Kidney (tissue), 14 donors: ENCODE measurements around the gene RPAP2. TPM values are rescaled to one million over a fixed set of nuclear protein-coding genes. Genes with fewer than 3 reads are reported as not detected.

ENCODE experiments used
- DNase-seq, 5 donors: peaks; one replicate each; pipeline ENCODE4 v3.0.0-alpha.2; 2013 to 2020
- FAIRE-seq: peaks from 2 replicates; lab custom pipeline; 2012; peaks lifted over from hg19 to GRCh38; lab: Jason Lieb, UNC
- H3K27ac ChIP-seq, 2 donors: one replicate each; pipeline ENCODE4 v1.7.0; 2013; ENCODE audit warnings: low read depth in 2 of 2, low read length in 2 of 2, inconsistent platforms in 1 of 2
- H3K27me3 ChIP-seq: one replicate; pipeline ENCODE4 v1.7.1; 2013; ENCODE audit warnings: low read length, inconsistent platforms; ENCODE audit not compliant: control insufficient read depth, insufficient read depth
- H3K36me3 ChIP-seq, 3 donors: one replicate each; pipeline versions ENCODE4 v1.7.0 to v1.7.1; 2013; ENCODE audit warnings: low read length in 3 of 3, control low read depth in 1 of 3, inconsistent platforms in 1 of 3; ENCODE audit not compliant: insufficient read depth in 3 of 3, control insufficient read depth in 2 of 3
- H3K4me1 ChIP-seq, 3 donors: one replicate each; pipeline versions ENCODE4 v1.7.0 to v1.7.1; 2013; ENCODE audit warnings: low read length in 3 of 3, inconsistent platforms in 1 of 3, low read depth in 1 of 3; ENCODE audit not compliant: control insufficient read depth in 2 of 3, insufficient read depth in 2 of 3
- H3K4me3 ChIP-seq, 3 donors: one replicate each; pipeline versions ENCODE4 v1.7.0 to v1.8.1; 2013; ENCODE audit warnings: low read length in 3 of 3, control low read depth in 1 of 3, inconsistent platforms in 1 of 3
- H3K9ac ChIP-seq, 3 donors: one replicate each; pipeline versions ENCODE4 v1.7.0 to v1.7.1; 2013; ENCODE audit warnings: low read length in 3 of 3, control low read depth in 1 of 3, inconsistent platforms in 1 of 3
- H3K9me3 ChIP-seq, 3 donors: one replicate each; pipeline versions ENCODE4 v1.7.0 to v1.7.1; 2013; ENCODE audit warnings: low read length in 3 of 3, control low read depth in 1 of 3, inconsistent platforms in 1 of 3; ENCODE audit not compliant: control insufficient read depth in 2 of 3, insufficient read depth in 1 of 3
- intact Hi-C: fragments of 100-400 bp; cut with DNase I; formaldehyde crosslinking; loops from one replicate; pipeline ENCODE4 v1.11.1; 2022
- polyA plus RNA-seq: library from polyadenylated mRNA; stranded (reverse); fragments of 350-450 nt; fragmentation: Illumina TruSeq; extraction: RNeasy Lipid Tissue Mini Kit (QIAGEN cat#74804); gene quantifications from one replicate; pipeline ENCODE4 v1.2.3, GENCODE V29; 2014; ENCODE audit warnings: low read depth, low replicate concordance; ENCODE audit not compliant: insufficient read depth
- total RNA-seq: library from RNA; stranded (reverse); fragmentation: NEBNext Ultra II Directional; extraction: Animal tissue kit (Norgen Biotek cat#: 25700); gene quantifications from one replicate; pipeline ENCODE4 v1.2.1, GENCODE V29; 2021
- TF ChIP-seq, protein P1 (sequence below): IDR thresholded peaks from 3 replicates; pipeline ENCODE4 v1.5.1; 2012; ENCODE audit warnings: mild to moderate bottlenecking, moderate library complexity, borderline replicate concordance; ENCODE audit not compliant: insufficient read depth; ENCODE audit errors: extremely low read depth
- donor health status: control.
- donor health status: control.
- donor health status: control.
- donor health status: control.
- donor health status: control.
- donor health status: DM: yes; HTN: yes; CAD: no.
- donor health status: Normal renal cell carcinoma (clear cell type).

The RPAP2 gene
- total and polyA plus RNA-seq, 2 donors from 2014 or later: 11.4 to 25.1 TPM

DNA sequence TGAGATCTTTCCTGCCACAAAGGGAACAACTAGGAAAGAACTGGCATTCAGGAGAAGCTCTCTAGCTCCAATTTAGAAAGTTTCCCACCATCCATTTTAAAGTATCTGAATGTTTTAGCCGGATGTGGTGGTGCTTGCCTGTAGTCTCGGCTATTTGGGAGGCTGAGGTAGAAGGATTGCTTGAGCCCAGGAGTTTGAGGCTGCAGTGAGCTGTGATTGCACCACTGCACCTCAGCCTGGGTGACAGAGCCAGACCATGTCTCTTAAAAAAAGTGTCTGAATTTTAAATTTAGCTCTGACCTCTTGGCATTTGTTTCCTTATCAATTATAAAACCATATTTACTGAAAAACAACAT is 67.2 kb downstream of the RPAP2 start:
- H3K9me3 ChIP-seq: no peaks in the 10 kb centered on the region
- H3K9ac ChIP-seq: no peak overlapping the region
- no peak overlapping the region for H3K27ac ChIP-seq
- H3K27me3 ChIP-seq: no peaks in the 10 kb centered on the region
- intact Hi-C loops: no loop called here
- no peak overlapping the region for H3K4me3 ChIP-seq
- FAIRE-seq (no peak), DNase-seq (no peak)
- no peaks in the 10 kb centered on the region for H3K4me1 ChIP-seq
- TF ChIP-seq, protein P1, sequence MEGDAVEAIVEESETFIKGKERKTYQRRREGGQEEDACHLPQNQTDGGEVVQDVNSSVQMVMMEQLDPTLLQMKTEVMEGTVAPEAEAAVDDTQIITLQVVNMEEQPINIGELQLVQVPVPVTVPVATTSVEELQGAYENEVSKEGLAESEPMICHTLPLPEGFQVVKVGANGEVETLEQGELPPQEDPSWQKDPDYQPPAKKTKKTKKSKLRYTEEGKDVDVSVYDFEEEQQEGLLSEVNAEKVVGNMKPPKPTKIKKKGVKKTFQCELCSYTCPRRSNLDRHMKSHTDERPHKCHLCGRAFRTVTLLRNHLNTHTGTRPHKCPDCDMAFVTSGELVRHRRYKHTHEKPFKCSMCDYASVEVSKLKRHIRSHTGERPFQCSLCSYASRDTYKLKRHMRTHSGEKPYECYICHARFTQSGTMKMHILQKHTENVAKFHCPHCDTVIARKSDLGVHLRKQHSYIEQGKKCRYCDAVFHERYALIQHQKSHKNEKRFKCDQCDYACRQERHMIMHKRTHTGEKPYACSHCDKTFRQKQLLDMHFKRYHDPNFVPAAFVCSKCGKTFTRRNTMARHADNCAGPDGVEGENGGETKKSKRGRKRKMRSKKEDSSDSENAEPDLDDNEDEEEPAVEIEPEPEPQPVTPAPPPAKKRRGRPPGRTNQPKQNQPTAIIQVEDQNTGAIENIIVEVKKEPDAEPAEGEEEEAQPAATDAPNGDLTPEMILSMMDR: no peak
- peaks cover 0 to 8% (median 0%) of the 10 kb centered on the region in 3 donors for H3K36me3 ChIP-seq

GRCh38 chr1:92367496-92367895 is 68.6 kb downstream of the RPAP2 start:
- H3K27me3 ChIP-seq: no peaks in the 10 kb centered on the region
- no peak overlapping the region for H3K9ac ChIP-seq
- no peak overlapping the region for H3K27ac ChIP-seq
- peaks cover 0 to 8% (median 0%) of the 10 kb centered on the region in 3 donors for H3K36me3 ChIP-seq
- intact Hi-C loops: no loop called here
- no peaks in the 10 kb centered on the region for H3K4me1 ChIP-seq
- no peak for FAIRE-seq
- no peaks in the 10 kb centered on the region for H3K9me3 ChIP-seq
- no peak overlapping the region for H3K4me3 ChIP-seq
- TF ChIP-seq, protein P1: no peak
- DNase-seq: no peak

DNA sequence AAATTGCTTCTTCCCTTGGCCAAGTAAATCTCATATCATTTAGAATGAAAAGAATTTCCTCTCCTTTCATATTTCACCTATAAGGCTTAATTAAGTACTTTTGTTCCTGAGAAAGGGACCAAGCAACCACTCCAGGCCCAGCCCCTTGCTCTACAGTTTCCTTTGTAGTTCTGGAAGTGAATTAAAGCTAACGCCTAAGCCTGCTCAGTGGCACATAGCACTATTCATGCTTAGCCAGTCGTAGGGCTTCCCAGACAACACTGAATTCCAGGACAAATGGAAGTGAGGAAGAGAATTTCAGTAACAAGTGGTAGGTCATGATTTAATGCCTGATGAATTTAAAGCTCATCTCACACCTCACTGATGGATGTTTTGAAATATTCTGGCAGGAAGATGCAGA is 73.3 kb downstream of the RPAP2 start:
- H3K27ac ChIP-seq: no peak overlapping the region
- H3K27me3 ChIP-seq: no peaks in the 10 kb centered on the region
- TF ChIP-seq, protein P1: no peak
- DNase-seq (no peak), FAIRE-seq (no peak)
- no peaks in the 10 kb centered on the region for H3K9me3 ChIP-seq
- H3K36me3 ChIP-seq: peaks cover 0 to 7% (median 0%) of the 10 kb centered on the region in 3 donors
- H3K9ac ChIP-seq: no peak overlapping the region
- intact Hi-C loops: no loop called here
- no peaks in the 10 kb centered on the region for H3K4me1 ChIP-seq
- H3K4me3 ChIP-seq: no peak overlapping the region

GRCh38 chr1:92374223-92374622 is 75.4 kb downstream of the RPAP2 start:
- H3K9ac ChIP-seq: no peak overlapping the region
- H3K27me3 ChIP-seq: no peaks in the 10 kb centered on the region
- no peak overlapping the region for H3K4me3 ChIP-seq
- H3K9me3 ChIP-seq: no peaks in the 10 kb centered on the region
- TF ChIP-seq, protein P1: no peak
- no peak overlapping the region for H3K27ac ChIP-seq
- intact Hi-C loops: no loop called here
- DNase-seq (no peak), FAIRE-seq (no peak)
- H3K36me3 ChIP-seq: no peaks in the 10 kb centered on the region
- no peaks in the 10 kb centered on the region for H3K4me1 ChIP-seq
